B cell (primary cell): ENCODE data around the gene DEDD2. TPM values are rescaled to one million over a fixed set of nuclear protein-coding genes. Genes with fewer than 3 reads are reported as not detected.

ENCODE experiments used
- ATAC-seq: fragments of 200-7000 bp; cut with Tn5 transposase; one replicate; pipeline ENCODE4 v1.10.0; 2021; ENCODE audit warnings: low read depth, mild to moderate bottlenecking, moderate number of reproducible peaks, moderate library complexity
- CTCF ChIA-PET: fragments of 350-600 bp; sonication (Branson Sonifier 250); formaldehyde crosslinking; loops from one replicate; lab custom pipeline; 2021; ENCODE audit warnings: antibody characterized with exemption, inconsistent platforms; lab: Charles Lee
- POLR2A ChIA-PET: fragments of 350-600 bp; sonication (Branson Sonifier 250); formaldehyde crosslinking; loops from one replicate; lab custom pipeline; 2021; ENCODE audit warnings: antibody characterized with exemption; lab: Charles Lee
- DNase-seq: peaks from one replicate; pipeline ENCODE4 v3.0.0; 2013
- H2AFZ ChIP-seq: 2 replicates; pipeline ENCODE4 v1.6.1; 2012; ENCODE audit warnings: mild to moderate bottlenecking, low read depth, low read length; ENCODE audit not compliant: insufficient read depth, poor library complexity, severe bottlenecking
- H3K27ac ChIP-seq, 2 donors: 1 replicate in 1 of 2; 2 replicates in 1 of 2; pipeline ENCODE4 v1.5.1; 2012 to 2013; ENCODE audit warnings: low read length in 2 of 2, mild to moderate bottlenecking in 2 of 2, moderate library complexity in 1 of 2
- H3K27me3 ChIP-seq, 4 experiments: fragments of 200-600 bp in 1 of 4; sonication (generic) in 1 of 4; replicated peaks in 1 of 4; 1 replicate in 2 of 4; 2 replicates in 2 of 4; pipeline versions ENCODE4 v1.6.1 to v1.7.0; 2013 to 2016; ENCODE audit warnings: low read length in 3 of 4, mild to moderate bottlenecking in 2 of 4, mixed read lengths in 1 of 4, moderate library complexity in 1 of 4; ENCODE audit not compliant: insufficient read depth in 4 of 4, control insufficient read depth in 3 of 4; ENCODE audit errors: control extremely low read depth in 1 of 4
- H3K36me3 ChIP-seq, 2 experiments: replicated peaks in 1 of 2; 1 replicate in 1 of 2; 2 replicates in 1 of 2; pipeline versions ENCODE4 v1.6.1 to v1.7.1; 2013; ENCODE audit warnings: low read length in 1 of 2; ENCODE audit not compliant: insufficient read depth in 2 of 2, control insufficient read depth in 1 of 2; ENCODE audit errors: control extremely low read depth in 1 of 2, extremely low read depth in 1 of 2
- H3K4me1 ChIP-seq, 2 donors: fragments of 200-600 bp in 1 of 2; sonication (generic) in 1 of 2; 1 replicate in 1 of 2; 2 replicates in 1 of 2; pipeline versions ENCODE4 v1.5.1 to v1.6.1; 2013 to 2017; ENCODE audit warnings: low read length in 2 of 2; ENCODE audit not compliant: control insufficient read depth in 2 of 2, insufficient read depth in 2 of 2
- H3K4me2 ChIP-seq: replicated peaks from 2 replicates; pipeline ENCODE3; 2012; ENCODE audit warnings: mild to moderate bottlenecking, low read depth, low read length; ENCODE audit not compliant: poor library complexity, severe bottlenecking
- H3K4me3 ChIP-seq, 5 experiments: fragments of 200-600 bp in 1 of 5; sonication (generic) in 1 of 5; 1 replicate in 3 of 5; 2 replicates in 2 of 5; pipeline versions ENCODE4 v1.5.1 to v1.7.0; 2011 to 2016; ENCODE audit warnings: low read length in 4 of 5, mild to moderate bottlenecking in 4 of 5, low read depth in 2 of 5, control low read depth in 1 of 5, moderate library complexity in 1 of 5; ENCODE audit not compliant: insufficient read depth in 1 of 5; ENCODE audit errors: control extremely low read depth in 1 of 5, extremely low read depth in 1 of 5
- H3K79me2 ChIP-seq: fragments of 200-600 bp; sonication (generic); one replicate; pipeline ENCODE4 v1.6.0; 2016; ENCODE audit warnings: low read length; ENCODE audit not compliant: control insufficient read depth, insufficient read depth
- H3K9ac ChIP-seq: fragments of 200-600 bp; sonication (generic); 2 replicates; pipeline ENCODE4 v1.6.1; 2017; ENCODE audit warnings: mild to moderate bottlenecking, low read length, moderate library complexity
- H3K9me3 ChIP-seq, 3 donors: one replicate each; pipeline versions ENCODE4 v1.6.1 to v1.7.1; 2013; ENCODE audit warnings: low read length in 2 of 3; ENCODE audit not compliant: control insufficient read depth in 2 of 3, insufficient read depth in 1 of 3; ENCODE audit errors: control extremely low read depth in 1 of 3
- H4K20me1 ChIP-seq: 2 replicates; pipeline ENCODE4 v1.6.0; 2012; ENCODE audit warnings: mild to moderate bottlenecking, low read length; ENCODE audit not compliant: insufficient read depth, control insufficient read depth, poor library complexity, severe bottlenecking
- H3K27ac Mint-ChIP-seq: one replicate; pipeline ENCODE4 v1.8.0; 2021; ENCODE audit warnings: mixed read lengths
- H3K27me3 Mint-ChIP-seq: one replicate; pipeline ENCODE4 v1.8.0; 2021; ENCODE audit warnings: mixed read lengths
- H3K4me1 Mint-ChIP-seq: one replicate; pipeline ENCODE4 v1.8.0; 2021; ENCODE audit warnings: mixed read lengths
- H3K4me3 Mint-ChIP-seq: one replicate; pipeline ENCODE4 v1.8.0; 2021; ENCODE audit warnings: mixed read lengths
- H3K9me3 Mint-ChIP-seq: one replicate; pipeline ENCODE4 v1.8.0; 2022; ENCODE audit warnings: mixed read lengths; ENCODE audit not compliant: insufficient read depth
- CTCF ChIP-seq: fragments of 200-600 bp; IDR thresholded peaks from one replicate; pipeline ENCODE4 v1.8.0; 2022; ENCODE audit warnings: antibody characterized with exemption, mild to moderate bottlenecking
- EZH2 ChIP-seq: IDR thresholded peaks from 2 replicates; pipeline ENCODE4 v1.6.1; 2012; ENCODE audit warnings: borderline replicate concordance, low read depth, mild to moderate bottlenecking, moderate library complexity, low read length; ENCODE audit not compliant: insufficient read depth, poor library complexity, severe bottlenecking
- WGBS: methylation state at CpG from one replicate; pipeline ENCODE4 v1.1.5; 2013; ENCODE audit warnings: missing lambda C conversion rate; ENCODE audit not compliant: insufficient coverage; 5-methylcytosine and 5-hydroxymethylcytosine counted together
- intact Hi-C: fragments of 100-400 bp; cut with micrococcal nuclease; formaldehyde crosslinking; loops from one replicate; pipeline ENCODE4 v1.10.0; 2022
- polyA plus RNA-seq: library from polyadenylated mRNA; depleted of rRNA; stranded (reverse); fragments of >200 nt; gene quantifications from 2 replicates; pipeline ENCODE4 v1.2.3, GENCODE V29; 2012
- total RNA-seq, 2 donors: library from RNA; stranded (reverse); fragments of 120-200 nt in 1 of 2; gene quantifications; 1 replicate in 1 of 2; 2 replicates in 1 of 2; pipeline versions ENCODE4 v1.2.3 to v1.2.4, GENCODE V29; 2013 to 2022

DEDD2 gene
- total and polyA plus RNA-seq, 2 donors (not counting 1 experiment from before 2014, with no cell fraction given), result 52.8 to 90.6 TPM

- H3K9me3 ChIP-seq, result peaks cover 0 to 4% (median 0%) of the 10 kb centered on the region in 3 donors
- ATAC-seq, result no peak
- peaks cover 22% of the 10 kb centered on the region for H4K20me1 ChIP-seq
- Mint-ChIP-seq H3K9me3 (no peaks in the 10 kb centered on the region), H3K27me3 (no peaks in the 10 kb centered on the region), H3K4me1 (peaks cover 39% of the 10 kb centered on the region), H3K4me3 (no peak overlapping the region), H3K27ac (no peak overlapping the region)
- peaks cover 2 to 15% of the 10 kb centered on the region in 2 experiments for H3K36me3 ChIP-seq
- no peak overlapping the region for H3K4me2 ChIP-seq
- H3K27me3 ChIP-seq, result no peaks in the 10 kb centered on the region
- POLR2A ChIA-PET, result no interaction called here
- WGBS, result 93% methylated on average over 29 of the region's 36 CpGs
- H3K9ac ChIP-seq, result no peak overlapping the region
- H2AFZ ChIP-seq, result no peak overlapping the region
- intact Hi-C loops, result no loop called here
- H3K79me2 ChIP-seq, result peaks cover 24% of the 10 kb centered on the region
- peak; percentile 35 for DNase-seq
- H3K27ac ChIP-seq, result no peak overlapping the region
- CTCF ChIA-PET, result interaction anchor here (1.0 to 8.9 kb wide), 2 partner anchors 9 to 31 kb away, joined by 3 to 89 read pairs; no protein-coding TSS in a partner anchor
- H3K4me1 ChIP-seq, result peaks cover 21 to 37% of the 10 kb centered on the region in 2 donors
- TF ChIP-seq CTCF (no peak), EZH2 (no peak)
- H3K4me3 ChIP-seq, result no peak overlapping the region
Observed at GRCh38 chr19:42249149-42249750, 31.8 kb upstream of the DEDD2 start.
